Astrocyte of the spinal cord (primary cell): ENCODE results near the gene GCN1.
A peak's percentile ranks its signal among the peaks of the same experiment; 100 is the strongest.

Experiments
- DNase-seq: peaks from one replicate; pipeline ENCODE4 v3.0.0; 2011; ENCODE audit warnings: low read depth, low spot score
- H3K4me3 ChIP-seq: 2 replicates; pipeline ENCODE4 v1.5.1; 2011; ENCODE audit warnings: low read depth, mild to moderate bottlenecking, low read length, moderate library complexity
- in situ Hi-C: cut with HindIII; loops from 2 replicates; pipeline ENCODE4 v1.10.0; 2017; ENCODE audit warnings: low sequenced_read_pairs
- TF ChIP-seq, protein P1 (sequence below): IDR thresholded peaks from 2 replicates; pipeline ENCODE4 v1.5.1; 2012; ENCODE audit warnings: low read depth, mild to moderate bottlenecking, low read length, inconsistent platforms

The GCN1 gene

GRCh38 chr12:120231316-120232011 is 36.9 kb upstream of the GCN1 start:
- no peak overlapping the region for H3K4me3 ChIP-seq
- in situ Hi-C loops, result no loop called here
- DNase-seq, result peak; percentile 94
- TF ChIP-seq, protein P1, sequence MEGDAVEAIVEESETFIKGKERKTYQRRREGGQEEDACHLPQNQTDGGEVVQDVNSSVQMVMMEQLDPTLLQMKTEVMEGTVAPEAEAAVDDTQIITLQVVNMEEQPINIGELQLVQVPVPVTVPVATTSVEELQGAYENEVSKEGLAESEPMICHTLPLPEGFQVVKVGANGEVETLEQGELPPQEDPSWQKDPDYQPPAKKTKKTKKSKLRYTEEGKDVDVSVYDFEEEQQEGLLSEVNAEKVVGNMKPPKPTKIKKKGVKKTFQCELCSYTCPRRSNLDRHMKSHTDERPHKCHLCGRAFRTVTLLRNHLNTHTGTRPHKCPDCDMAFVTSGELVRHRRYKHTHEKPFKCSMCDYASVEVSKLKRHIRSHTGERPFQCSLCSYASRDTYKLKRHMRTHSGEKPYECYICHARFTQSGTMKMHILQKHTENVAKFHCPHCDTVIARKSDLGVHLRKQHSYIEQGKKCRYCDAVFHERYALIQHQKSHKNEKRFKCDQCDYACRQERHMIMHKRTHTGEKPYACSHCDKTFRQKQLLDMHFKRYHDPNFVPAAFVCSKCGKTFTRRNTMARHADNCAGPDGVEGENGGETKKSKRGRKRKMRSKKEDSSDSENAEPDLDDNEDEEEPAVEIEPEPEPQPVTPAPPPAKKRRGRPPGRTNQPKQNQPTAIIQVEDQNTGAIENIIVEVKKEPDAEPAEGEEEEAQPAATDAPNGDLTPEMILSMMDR, result peak; percentile 24

- TF ChIP-seq, protein P1, result no peak
- no peak for DNase-seq
- H3K4me3 ChIP-seq, result no peak overlapping the region
- in situ Hi-C loops, result no loop called here
Measured at GRCh38 chr12:120230974-120231315, 36.4 kb upstream of the GCN1 start.

- peak; percentile 94 for DNase-seq
- in situ Hi-C loops, result no loop called here
- H3K4me3 ChIP-seq, result no peak overlapping the region
Measured at GRCh38 chr12:120230326-120230973, 35.9 kb upstream of the GCN1 start.

DNA sequence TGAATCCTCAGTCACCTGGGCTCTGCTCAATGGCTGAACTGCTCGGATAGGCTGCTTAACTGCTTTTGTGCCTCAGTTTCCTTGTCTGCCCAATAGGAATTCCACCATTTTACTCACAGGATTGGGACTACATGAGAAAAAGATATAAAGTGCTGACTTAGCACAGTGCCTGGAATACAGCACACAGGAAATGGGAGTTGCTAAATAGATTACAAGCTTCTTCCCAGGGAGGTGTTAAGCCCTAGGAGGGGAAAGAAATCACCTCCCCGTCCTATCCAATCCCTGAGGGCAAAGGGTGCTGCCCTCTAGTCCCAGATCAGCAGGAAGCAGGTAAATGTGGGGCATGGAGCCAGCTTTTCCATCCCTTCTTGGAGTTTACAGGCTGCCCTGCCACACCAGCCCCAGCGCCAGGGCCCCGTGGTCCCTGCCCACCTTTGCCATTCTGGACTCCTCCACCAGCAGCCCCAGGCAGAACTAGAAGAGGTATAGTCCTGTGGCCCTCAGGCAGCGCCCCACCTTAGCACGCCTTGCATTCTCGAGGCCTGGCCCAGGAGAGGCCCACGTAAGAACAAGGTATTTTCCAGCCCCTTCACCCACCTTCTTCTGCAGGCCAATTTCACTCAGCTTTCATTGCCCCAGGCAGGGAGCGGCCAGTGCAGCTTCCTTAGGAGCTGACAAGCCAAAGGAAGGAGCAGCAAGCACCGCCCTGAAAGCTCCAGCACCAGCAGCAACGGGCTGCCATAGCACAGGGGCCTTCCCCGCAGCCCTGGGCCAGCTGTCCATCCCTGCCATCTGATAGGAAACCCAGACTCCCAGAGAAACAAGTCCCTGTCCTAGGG is 35.2 kb upstream of the GCN1 start:
- TF ChIP-seq, protein P1, result no peak
- H3K4me3 ChIP-seq, result no peak overlapping the region
- in situ Hi-C loops, result no loop called here
- no peak for DNase-seq

More at GRCh38 chr12:120230326-120230973, 35.9 kb upstream of the GCN1 start:
- TF ChIP-seq, protein P1, result no peak

DNA sequence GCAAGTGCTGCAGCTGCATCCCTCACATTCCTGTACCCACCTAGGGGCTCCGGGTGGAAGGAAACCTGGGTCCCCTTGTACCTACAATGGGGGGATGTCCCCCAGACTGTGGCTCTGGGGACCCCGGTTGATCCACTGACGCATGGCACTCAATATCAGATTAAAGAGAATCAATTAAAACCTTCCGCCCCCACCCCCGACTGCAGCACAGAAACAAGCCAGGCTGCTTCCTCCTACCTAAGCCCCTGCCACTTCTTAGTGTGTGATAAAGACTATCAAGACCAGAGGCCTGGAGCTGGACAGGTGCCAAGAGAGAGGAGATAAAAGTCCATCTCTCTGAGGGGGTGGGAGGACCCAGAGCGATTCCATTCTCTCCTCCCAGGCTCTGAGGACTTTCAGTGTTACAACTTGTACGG is 34.6 kb upstream of the GCN1 start:
- in situ Hi-C loops, result no loop called here
- no peak for DNase-seq
- TF ChIP-seq, protein P1, result no peak
- no peak overlapping the region for H3K4me3 ChIP-seq

GRCh38 chr12:120228291-120229070 is 34.0 kb upstream of the GCN1 start:
- no peak overlapping the region for H3K4me3 ChIP-seq
- DNase-seq, result peak; percentile 76
- TF ChIP-seq, protein P1, result peak; percentile 92
- in situ Hi-C loops, result no loop called here
